SK-N-SH (cell line): ENCODE results near the gene CEP162. TPM values are rescaled to one million over a fixed set of nuclear protein-coding genes. Genes with fewer than 3 reads are reported as not detected.

Experiments
- CTCF ChIA-PET: fragments of 300-600, 350-600 bp; formaldehyde crosslinking; extraction: SDS; loops from one replicate; lab custom pipeline; 2021; lab: Yijun Ruan, JAX
- POLR2A ChIA-PET: fragments of 350-600 bp; sonication (Branson Sonifier 250); formaldehyde crosslinking; extraction: SDS; loops from one replicate; lab custom pipeline; 2020; ENCODE audit warnings: antibody characterized with exemption, inconsistent platforms; lab: Yijun Ruan, JAX
- DNase-seq: peaks from one replicate; pipeline ENCODE4 v3.0.0; 2012
- H2AFZ ChIP-seq: fragments of 200-600 bp; sonication (generic); 2 replicates; pipeline ENCODE4 v1.8.1; 2016; ENCODE audit warnings: antibody characterized with exemption, mild to moderate bottlenecking, low read depth
- H3F3A ChIP-seq: fragments of 200-600 bp; sonication (generic); replicated peaks from 2 replicates; pipeline ENCODE3; 2016; ENCODE audit warnings: antibody characterized with exemption, mild to moderate bottlenecking; ENCODE audit not compliant: insufficient read depth
- H3K27ac ChIP-seq, 2 experiments: fragments of 200-500 bp in 1 of 2; fragments of 200-600 bp in 1 of 2; sonication (Bioruptor generic) in 1 of 2; sonication (generic), shearing (Covaris generic) in 1 of 2; 2 replicates each; pipeline versions ENCODE4 v1.5.1 to v1.6.1; 2014 to 2016; ENCODE audit warnings: low read depth in 2 of 2, inconsistent platforms in 1 of 2, low read length in 1 of 2, mild to moderate bottlenecking in 1 of 2, mixed read lengths in 1 of 2
- H3K27me3 ChIP-seq: fragments of 200-600 bp; sonication (generic), shearing (Covaris generic); 2 replicates; pipeline ENCODE4 v1.6.1; 2016; ENCODE audit warnings: mixed run types; ENCODE audit not compliant: insufficient read depth
- H3K36me3 ChIP-seq, 2 experiments: fragments of 200-500 bp in 1 of 2; fragments of 200-600 bp in 1 of 2; sonication (Bioruptor generic) in 1 of 2; sonication (generic) in 1 of 2; replicated peaks in 1 of 2; 2 replicates each; pipeline versions ENCODE3 to v1.5.1; 2014 to 2016; ENCODE audit warnings: low read length in 1 of 2, mild to moderate bottlenecking in 1 of 2; ENCODE audit not compliant: insufficient read depth in 2 of 2, control insufficient read depth in 1 of 2
- H3K4me1 ChIP-seq, 2 experiments: fragments of 200-500 bp in 1 of 2; fragments of 200-600 bp in 1 of 2; sonication (Bioruptor generic) in 1 of 2; sonication (generic), shearing (Covaris generic) in 1 of 2; 2 replicates each; pipeline versions ENCODE4 v1.5.1 to v1.6.1; 2014 to 2016; ENCODE audit warnings: low read depth in 1 of 2, low read length in 1 of 2, mixed run types in 1 of 2; ENCODE audit not compliant: insufficient read depth in 2 of 2, control insufficient read depth in 1 of 2
- H3K4me2 ChIP-seq: fragments of 200-600 bp; sonication (generic), shearing (Covaris generic); 2 replicates; pipeline ENCODE4 v1.6.1; 2017; ENCODE audit warnings: mixed run types
- H3K4me3 ChIP-seq, 2 experiments: fragments of 200-500 bp in 1 of 2; fragments of 200-600 bp in 1 of 2; sonication (Bioruptor generic) in 1 of 2; sonication (generic), shearing (Covaris generic) in 1 of 2; 2 replicates each; pipeline versions ENCODE4 v1.5.1 to v1.8.1; 2014 to 2016; ENCODE audit warnings: low read depth in 2 of 2, inconsistent platforms in 1 of 2, low read length in 1 of 2, mild to moderate bottlenecking in 1 of 2, mixed read lengths in 1 of 2, moderate library complexity in 1 of 2
- H3K79me2 ChIP-seq: fragments of 200-600 bp; sonication (generic); 2 replicates; pipeline ENCODE4 v1.8.1; 2017; ENCODE audit warnings: mild to moderate bottlenecking; ENCODE audit not compliant: insufficient read depth
- H3K9ac ChIP-seq: fragments of 200-600 bp; sonication (generic); 2 replicates; pipeline ENCODE4 v1.6.1; 2017; ENCODE audit warnings: mixed run types
- H3K9me2 ChIP-seq: fragments of 200-600 bp; sonication (generic); 2 replicates; pipeline ENCODE4 v1.6.1; 2017; ENCODE audit warnings: mixed run types
- H3K9me3 ChIP-seq: fragments of 200-600 bp; sonication (generic); 2 replicates; pipeline ENCODE4 v1.6.1; 2017; ENCODE audit warnings: mixed run types, mild to moderate bottlenecking, moderate library complexity
- H4K20me1 ChIP-seq: fragments of 200-600 bp; sonication (generic); 2 replicates; pipeline ENCODE4 v1.6.1; 2017; ENCODE audit warnings: mild to moderate bottlenecking, mixed run types; ENCODE audit not compliant: insufficient read depth
- FOSL2 ChIP-seq: IDR thresholded peaks from 2 replicates; pipeline ENCODE4 v1.4.0; 2012; ENCODE audit warnings: low read depth, mild to moderate bottlenecking, moderate library complexity, borderline replicate concordance
- GABPA ChIP-seq: IDR thresholded peaks from 2 replicates; pipeline ENCODE4 v1.4.0; 2012; ENCODE audit warnings: low read depth, mild to moderate bottlenecking
- GATA2 ChIP-seq: sonication (generic); formaldehyde crosslinking; IDR thresholded peaks from 2 replicates; pipeline ENCODE4 v1.5.0; 2020; ENCODE audit warnings: mild to moderate bottlenecking, missing genetic modification reagents
- JUND ChIP-seq: IDR thresholded peaks from 2 replicates; pipeline ENCODE4 v1.4.0; 2012
- MEF2A ChIP-seq: IDR thresholded peaks from 2 replicates; pipeline ENCODE4 v1.4.0; 2012; ENCODE audit warnings: low read depth, borderline replicate concordance
- NRF1 ChIP-seq: IDR thresholded peaks from 2 replicates; pipeline ENCODE4 v1.6.1; 2012; ENCODE audit warnings: low read depth, mild to moderate bottlenecking, low read length
- POLR2AphosphoS5 ChIP-seq: IDR thresholded peaks from 2 replicates; pipeline ENCODE4 v1.6.1; 2012; ENCODE audit warnings: low read depth, low read length
- SIN3A ChIP-seq: IDR thresholded peaks from 2 replicates; pipeline ENCODE4 v1.6.1; 2012; ENCODE audit warnings: low read depth, mild to moderate bottlenecking, low read length, moderate library complexity, borderline replicate concordance
- polyA plus RNA-seq, 3 experiments: library from polyadenylated mRNA; depleted of rRNA; stranded (reverse); fragments of >200 nt; gene quantifications; 2 replicates each; pipeline ENCODE4 v1.2.3, GENCODE V29; 2012
- TF ChIP-seq, protein P1 (sequence below): IDR thresholded peaks from 2 replicates; pipeline ENCODE4 v1.4.0; 2012; ENCODE audit warnings: low read depth, borderline replicate concordance
- TF ChIP-seq, protein P2 (sequence below): fragments of 150-350 bp; IDR thresholded peaks from 2 replicates; pipeline ENCODE4 v1.6.1; 2016; ENCODE audit warnings: mild to moderate bottlenecking, low read depth, low read length
- TF ChIP-seq, protein P3 (sequence below): IDR thresholded peaks from 2 replicates; pipeline ENCODE4; 2012
- TF ChIP-seq, protein P4 (sequence below): IDR thresholded peaks from 2 replicates; pipeline ENCODE4 v1.6.1; 2012; ENCODE audit warnings: mild to moderate bottlenecking, low read depth, low read length, moderate library complexity
- TF ChIP-seq, protein P5 (sequence below): IDR thresholded peaks from 2 replicates; pipeline ENCODE4 v1.4.0; 2012; ENCODE audit warnings: low read depth

CEP162 gene
- polyA plus RNA-seq, 1 of the 3 experiments (the other 2 are of a cell fraction), result 1.2 TPM

DNA sequence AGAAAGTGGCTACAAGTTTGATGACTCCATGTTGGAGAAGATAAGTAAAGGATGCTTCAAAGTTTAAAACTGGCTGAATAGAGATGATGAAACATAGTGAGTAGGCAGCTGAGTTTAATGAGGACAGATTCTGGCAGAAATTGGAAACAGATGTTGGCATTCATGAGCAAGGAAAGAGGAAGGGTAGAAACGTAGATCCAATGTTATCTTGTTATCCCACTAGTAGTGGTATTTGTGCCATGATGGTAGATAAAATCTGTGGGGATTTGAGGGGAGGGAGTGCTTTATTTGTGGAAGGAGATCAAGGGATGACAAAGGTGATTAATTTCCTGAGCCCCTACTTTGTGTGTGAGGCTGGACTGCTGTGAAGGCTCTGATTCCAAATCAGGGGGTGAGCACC lies 124.4 kb downstream of the CEP162 start (continued):
- TF ChIP-seq, protein P1, sequence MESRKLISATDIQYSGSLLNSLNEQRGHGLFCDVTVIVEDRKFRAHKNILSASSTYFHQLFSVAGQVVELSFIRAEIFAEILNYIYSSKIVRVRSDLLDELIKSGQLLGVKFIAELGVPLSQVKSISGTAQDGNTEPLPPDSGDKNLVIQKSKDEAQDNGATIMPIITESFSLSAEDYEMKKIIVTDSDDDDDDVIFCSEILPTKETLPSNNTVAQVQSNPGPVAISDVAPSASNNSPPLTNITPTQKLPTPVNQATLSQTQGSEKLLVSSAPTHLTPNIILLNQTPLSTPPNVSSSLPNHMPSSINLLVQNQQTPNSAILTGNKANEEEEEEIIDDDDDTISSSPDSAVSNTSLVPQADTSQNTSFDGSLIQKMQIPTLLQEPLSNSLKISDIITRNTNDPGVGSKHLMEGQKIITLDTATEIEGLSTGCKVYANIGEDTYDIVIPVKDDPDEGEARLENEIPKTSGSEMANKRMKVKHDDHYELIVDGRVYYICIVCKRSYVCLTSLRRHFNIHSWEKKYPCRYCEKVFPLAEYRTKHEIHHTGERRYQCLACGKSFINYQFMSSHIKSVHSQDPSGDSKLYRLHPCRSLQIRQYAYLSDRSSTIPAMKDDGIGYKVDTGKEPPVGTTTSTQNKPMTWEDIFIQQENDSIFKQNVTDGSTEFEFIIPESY, result no peak
- TF ChIP-seq SIN3A, result no peak

DNA sequence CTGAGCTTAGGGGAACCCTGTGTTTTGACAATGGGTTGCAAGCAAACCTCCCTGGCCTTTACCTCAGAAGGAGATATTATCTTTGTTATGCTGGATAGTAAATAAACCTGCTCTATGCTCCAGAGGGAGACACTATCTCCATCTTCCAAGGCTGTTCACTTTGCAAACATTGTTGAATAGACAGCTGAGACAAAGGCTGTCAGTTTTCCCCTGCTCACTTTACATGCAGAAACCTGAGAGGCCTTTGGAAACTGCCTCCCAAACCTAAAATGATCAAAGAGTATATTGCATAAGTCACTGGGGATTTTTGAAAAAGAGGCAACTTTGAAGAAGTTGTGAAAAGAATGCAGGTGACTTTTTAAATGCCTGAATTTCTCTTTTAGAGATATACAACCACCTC lies 132.3 kb downstream of the CEP162 start:
- H3K27ac ChIP-seq, result no peak overlapping the region
- no peak overlapping the region for H3K9ac ChIP-seq
- H3K27me3 ChIP-seq, result no peaks in the 10 kb centered on the region
- H2AFZ ChIP-seq, result no peak overlapping the region
- H3K4me3 ChIP-seq, result no peak overlapping the region
- ChIA-PET POLR2A (no interaction called here), CTCF (no interaction called here)
- no peaks in the 10 kb centered on the region for H3K79me2 ChIP-seq
- no peaks in the 10 kb centered on the region for H3K36me3 ChIP-seq
- no peak for DNase-seq
- no peaks in the 10 kb centered on the region for H3F3A ChIP-seq
- TF ChIP-seq, protein P2, sequence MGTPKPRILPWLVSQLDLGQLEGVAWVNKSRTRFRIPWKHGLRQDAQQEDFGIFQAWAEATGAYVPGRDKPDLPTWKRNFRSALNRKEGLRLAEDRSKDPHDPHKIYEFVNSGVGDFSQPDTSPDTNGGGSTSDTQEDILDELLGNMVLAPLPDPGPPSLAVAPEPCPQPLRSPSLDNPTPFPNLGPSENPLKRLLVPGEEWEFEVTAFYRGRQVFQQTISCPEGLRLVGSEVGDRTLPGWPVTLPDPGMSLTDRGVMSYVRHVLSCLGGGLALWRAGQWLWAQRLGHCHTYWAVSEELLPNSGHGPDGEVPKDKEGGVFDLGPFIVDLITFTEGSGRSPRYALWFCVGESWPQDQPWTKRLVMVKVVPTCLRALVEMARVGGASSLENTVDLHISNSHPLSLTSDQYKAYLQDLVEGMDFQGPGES, result no peak
- TF ChIP-seq MEF2A (no peak), POLR2AphosphoS5 (no peak), NRF1 (no peak), GABPA (no peak), JUND (no peak), GATA2 (CRISPR knock-in tag) (no peak), FOSL2 (no peak)
- TF ChIP-seq, protein P3, sequence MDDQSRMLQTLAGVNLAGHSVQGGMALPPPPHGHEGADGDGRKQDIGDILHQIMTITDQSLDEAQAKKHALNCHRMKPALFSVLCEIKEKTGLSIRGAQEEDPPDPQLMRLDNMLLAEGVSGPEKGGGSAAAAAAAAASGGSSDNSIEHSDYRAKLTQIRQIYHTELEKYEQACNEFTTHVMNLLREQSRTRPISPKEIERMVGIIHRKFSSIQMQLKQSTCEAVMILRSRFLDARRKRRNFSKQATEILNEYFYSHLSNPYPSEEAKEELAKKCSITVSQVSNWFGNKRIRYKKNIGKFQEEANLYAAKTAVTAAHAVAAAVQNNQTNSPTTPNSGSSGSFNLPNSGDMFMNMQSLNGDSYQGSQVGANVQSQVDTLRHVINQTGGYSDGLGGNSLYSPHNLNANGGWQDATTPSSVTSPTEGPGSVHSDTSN, result no peak
- TF ChIP-seq, protein P4, sequence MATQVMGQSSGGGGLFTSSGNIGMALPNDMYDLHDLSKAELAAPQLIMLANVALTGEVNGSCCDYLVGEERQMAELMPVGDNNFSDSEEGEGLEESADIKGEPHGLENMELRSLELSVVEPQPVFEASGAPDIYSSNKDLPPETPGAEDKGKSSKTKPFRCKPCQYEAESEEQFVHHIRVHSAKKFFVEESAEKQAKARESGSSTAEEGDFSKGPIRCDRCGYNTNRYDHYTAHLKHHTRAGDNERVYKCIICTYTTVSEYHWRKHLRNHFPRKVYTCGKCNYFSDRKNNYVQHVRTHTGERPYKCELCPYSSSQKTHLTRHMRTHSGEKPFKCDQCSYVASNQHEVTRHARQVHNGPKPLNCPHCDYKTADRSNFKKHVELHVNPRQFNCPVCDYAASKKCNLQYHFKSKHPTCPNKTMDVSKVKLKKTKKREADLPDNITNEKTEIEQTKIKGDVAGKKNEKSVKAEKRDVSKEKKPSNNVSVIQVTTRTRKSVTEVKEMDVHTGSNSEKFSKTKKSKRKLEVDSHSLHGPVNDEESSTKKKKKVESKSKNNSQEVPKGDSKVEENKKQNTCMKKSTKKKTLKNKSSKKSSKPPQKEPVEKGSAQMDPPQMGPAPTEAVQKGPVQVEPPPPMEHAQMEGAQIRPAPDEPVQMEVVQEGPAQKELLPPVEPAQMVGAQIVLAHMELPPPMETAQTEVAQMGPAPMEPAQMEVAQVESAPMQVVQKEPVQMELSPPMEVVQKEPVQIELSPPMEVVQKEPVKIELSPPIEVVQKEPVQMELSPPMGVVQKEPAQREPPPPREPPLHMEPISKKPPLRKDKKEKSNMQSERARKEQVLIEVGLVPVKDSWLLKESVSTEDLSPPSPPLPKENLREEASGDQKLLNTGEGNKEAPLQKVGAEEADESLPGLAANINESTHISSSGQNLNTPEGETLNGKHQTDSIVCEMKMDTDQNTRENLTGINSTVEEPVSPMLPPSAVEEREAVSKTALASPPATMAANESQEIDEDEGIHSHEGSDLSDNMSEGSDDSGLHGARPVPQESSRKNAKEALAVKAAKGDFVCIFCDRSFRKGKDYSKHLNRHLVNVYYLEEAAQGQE, result no peak
- TF ChIP-seq, protein P5, sequence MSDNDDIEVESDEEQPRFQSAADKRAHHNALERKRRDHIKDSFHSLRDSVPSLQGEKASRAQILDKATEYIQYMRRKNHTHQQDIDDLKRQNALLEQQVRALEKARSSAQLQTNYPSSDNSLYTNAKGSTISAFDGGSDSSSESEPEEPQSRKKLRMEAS, result no peak
- no peaks in the 10 kb centered on the region for H3K4me1 ChIP-seq
- H3K4me2 ChIP-seq, result no peak overlapping the region
- H3K9me3 ChIP-seq, result no peaks in the 10 kb centered on the region; the same call in 1 of the 2 replicates
- H3K9me2 ChIP-seq, result no peaks in the 10 kb centered on the region
- no peaks in the 10 kb centered on the region for H4K20me1 ChIP-seq
